Measurements from ENCODE around the gene PTPRN2. TPM values are rescaled to one million over a fixed set of nuclear protein-coding genes. Genes with fewer than 3 reads are reported as not detected.

The PTPRN2 gene
- polyA plus RNA-seq, 1 experiment, result 0.31 TPM

- CTCF ChIA-PET, result no interaction called here
- Histone ChIP-seq H3K27me3 (ENCODE audit: control insufficient read depth, insufficient read depth, low read length) (no peaks in the 10 kb centered on the region), H3K4me3 (ENCODE audit: low read depth, low read length) (no peak overlapping the region), H3K36me3 (ENCODE audit: control insufficient read depth, insufficient read depth, low read length) (no peaks in the 10 kb centered on the region)
- POLR2A ChIA-PET, result no interaction called here
- TF ChIP-seq CTCF (IDR thresholded peaks at IDR 0.05; ENCODE audit: insufficient read depth, low read depth, low read length), result no peak
- no peak for DNase-seq (ENCODE audit: low read depth)
These were observed 970.7 kb downstream of the PTPRN2 start for GRCh38 chr7:157616931-157617330.

- H3K27me3 ChIP-seq (ENCODE audit: control insufficient read depth, insufficient read depth, low read length), result no peaks in the 10 kb centered on the region
- ChIA-PET CTCF (no interaction called here), POLR2A (no interaction called here)
- H3K4me3 ChIP-seq (ENCODE audit: low read depth, low read length), result no peak overlapping the region
- no peak for TF ChIP-seq CTCF (IDR thresholded peaks at IDR 0.05; ENCODE audit: insufficient read depth, low read depth, low read length)
- no peaks in the 10 kb centered on the region for H3K36me3 ChIP-seq (ENCODE audit: control insufficient read depth, insufficient read depth, low read length)
- DNase-seq (ENCODE audit: low read depth), result no peak
These were observed 971.2 kb downstream of the PTPRN2 start for GRCh38 chr7:157616426-157616825.

GRCh38 chr7:157615852-157616251 lies 971.8 kb downstream of the PTPRN2 start:
- no peaks in the 10 kb centered on the region for H3K36me3 ChIP-seq (ENCODE audit: control insufficient read depth, insufficient read depth, low read length)
- no peaks in the 10 kb centered on the region for H3K27me3 ChIP-seq (ENCODE audit: control insufficient read depth, insufficient read depth, low read length)
- H3K4me3 ChIP-seq (ENCODE audit: low read depth, low read length), result no peak overlapping the region
- ChIA-PET CTCF (no interaction called here), POLR2A (no interaction called here)
- no peak for TF ChIP-seq CTCF (IDR thresholded peaks at IDR 0.05; ENCODE audit: insufficient read depth, low read depth, low read length)
- no peak for DNase-seq (ENCODE audit: low read depth)

DNA sequence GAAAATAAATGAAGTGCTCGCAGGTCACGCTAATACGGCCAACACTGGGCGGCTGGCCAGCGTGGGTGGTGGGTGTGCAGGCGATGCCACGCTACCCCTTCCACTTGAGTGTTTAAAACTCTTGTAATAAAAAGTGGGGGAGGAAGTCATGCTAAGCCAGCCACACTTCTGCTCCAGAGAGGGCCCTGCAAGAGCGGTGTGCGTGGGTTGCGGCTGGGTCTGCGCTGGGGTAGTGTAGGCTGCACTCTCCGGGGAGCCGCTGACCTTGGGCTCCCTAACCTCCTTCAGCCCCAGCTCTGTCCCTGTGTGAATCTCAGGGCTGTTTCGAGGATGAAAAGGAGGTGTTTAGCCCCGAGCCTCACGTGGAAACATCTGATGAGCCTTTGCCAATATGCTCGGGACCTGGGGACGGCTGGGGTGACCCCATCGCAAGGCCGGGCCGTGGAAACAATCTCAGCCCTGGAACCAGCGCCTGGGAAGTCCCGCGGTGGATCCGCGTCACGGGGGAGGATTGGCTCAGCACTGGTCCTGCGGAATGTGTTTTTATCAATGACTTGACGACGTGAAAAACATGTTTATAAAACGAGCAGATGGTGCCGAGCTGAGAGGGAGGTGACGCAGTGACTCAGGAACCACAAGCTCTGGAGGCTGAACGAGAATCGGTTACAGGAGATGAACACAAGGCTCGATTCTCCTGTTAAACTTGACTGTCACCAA lies 972.4 kb downstream of the PTPRN2 start:
- DNase-seq (ENCODE audit: low read depth), result no peak
- ChIA-PET POLR2A (no interaction called here), CTCF (interaction anchor here (1.3 kb wide), 1 partner anchor 13 kb away, joined by 4 read pairs; no protein-coding TSS in a partner anchor)
- Histone ChIP-seq H3K27me3 (ENCODE audit: control insufficient read depth, insufficient read depth, low read length) (no peaks in the 10 kb centered on the region), H3K36me3 (ENCODE audit: control insufficient read depth, insufficient read depth, low read length) (no peaks in the 10 kb centered on the region), H3K4me3 (ENCODE audit: low read depth, low read length) (no peak overlapping the region)
- no peak for TF ChIP-seq CTCF (IDR thresholded peaks at IDR 0.05; ENCODE audit: insufficient read depth, low read depth, low read length)

DNA sequence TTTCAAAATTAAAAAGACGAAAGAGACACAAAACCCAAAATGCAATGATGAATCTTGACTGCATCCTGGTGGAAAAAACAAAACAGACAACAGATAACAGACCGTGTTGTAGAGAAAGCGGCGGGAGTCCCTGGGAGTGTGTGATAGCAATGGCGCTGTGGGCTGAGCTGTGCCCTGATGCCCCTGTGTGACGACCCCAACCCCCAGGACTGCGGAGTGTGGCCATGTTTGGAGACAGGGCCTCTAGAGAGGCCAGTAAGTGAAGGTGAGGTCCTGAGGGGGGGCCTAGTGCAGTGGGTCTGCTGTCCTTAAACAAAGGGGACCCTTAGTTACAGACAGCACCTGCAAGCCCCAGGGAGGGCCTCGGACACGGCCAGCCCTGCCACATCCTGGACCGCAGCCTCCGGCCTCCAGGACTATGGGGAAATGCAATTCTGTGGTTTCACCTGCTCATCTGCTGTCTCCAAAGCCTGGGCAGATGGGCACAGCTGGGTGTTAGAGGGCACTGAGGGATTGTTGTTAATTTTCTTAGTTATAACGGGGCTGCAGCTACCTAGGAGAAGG lies 973.1 kb downstream of the PTPRN2 start:
- Histone ChIP-seq H3K27me3 (ENCODE audit: control insufficient read depth, insufficient read depth, low read length) (no peaks in the 10 kb centered on the region), H3K4me3 (ENCODE audit: low read depth, low read length) (no peak overlapping the region), H3K36me3 (ENCODE audit: control insufficient read depth, insufficient read depth, low read length) (no peaks in the 10 kb centered on the region)
- TF ChIP-seq CTCF (IDR thresholded peaks at IDR 0.05; ENCODE audit: insufficient read depth, low read depth, low read length), result no peak
- DNase-seq (ENCODE audit: low read depth), result no peak
- CTCF ChIA-PET, result interaction anchor here (0.6 to 1.3 kb wide), 2 partner anchors 12 to 232 kb away, joined by 4 read pairs; no protein-coding TSS in a partner anchor
- POLR2A ChIA-PET, result no interaction called here

Measured in BJ (cell line).